ENCODE data around the gene GCSH. TPM values are rescaled to one million over a fixed set of nuclear protein-coding genes. Genes with fewer than 3 reads are reported as not detected.

The GCSH gene
- polyA plus RNA-seq, 10 donors = 54.0 to 70.3 (median 63.9) TPM

DNA sequence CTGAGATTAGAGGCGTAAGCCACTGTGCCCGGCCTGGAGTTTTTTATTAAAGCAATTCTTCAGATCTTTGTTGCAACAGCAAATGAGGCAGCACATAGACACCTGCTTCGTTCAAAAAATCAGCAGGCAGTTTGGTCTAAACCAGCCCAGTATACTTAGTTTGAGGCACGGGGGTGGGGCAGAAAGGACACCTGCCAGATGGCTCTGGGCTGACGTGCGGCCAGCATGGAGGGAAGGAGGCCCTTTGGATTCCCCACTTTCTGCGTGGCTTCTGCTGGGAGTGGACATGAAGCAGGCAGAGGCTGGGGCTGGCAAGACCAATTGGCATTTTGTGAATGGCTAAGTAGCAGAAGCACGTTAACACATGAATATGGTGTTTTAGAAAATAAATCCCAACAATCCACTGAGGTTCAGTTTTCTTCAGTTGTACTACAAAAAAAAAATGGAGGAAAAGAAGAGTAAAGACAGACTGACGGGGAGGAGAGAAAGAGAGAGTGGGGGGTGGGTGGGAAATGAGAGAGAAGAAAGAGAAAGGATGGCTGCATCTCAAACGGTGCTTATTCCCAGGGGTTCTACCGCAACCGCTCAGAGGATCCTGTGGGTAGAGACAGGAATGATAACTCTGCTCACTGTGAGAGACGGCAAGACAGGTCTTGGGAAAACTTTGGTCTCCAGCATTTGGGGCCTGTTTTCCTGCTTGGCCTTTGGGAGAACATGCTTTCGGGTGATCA is 35.5 kb downstream of the GCSH start:
- no peak for DNase-seq

DNA sequence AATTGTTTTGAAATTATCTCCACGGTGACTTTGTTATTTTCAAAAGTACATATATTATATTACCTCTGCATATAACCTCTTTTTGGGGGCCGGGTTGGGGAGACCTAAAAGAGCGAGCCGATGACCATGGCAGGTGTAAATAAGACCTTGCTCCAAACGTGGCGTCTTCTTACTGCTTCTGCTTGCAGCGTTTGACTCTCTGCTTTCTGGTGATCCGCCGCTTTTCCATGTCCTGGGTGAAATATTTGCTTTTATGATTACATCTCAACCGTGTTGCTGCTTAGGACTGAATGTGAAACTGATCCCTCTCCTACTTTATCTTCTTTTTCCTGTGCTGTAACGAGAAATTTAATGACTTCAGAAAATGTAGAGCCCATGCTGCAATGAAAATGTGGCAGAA is 42.4 kb downstream of the GCSH start:
- no peak for DNase-seq

DNA sequence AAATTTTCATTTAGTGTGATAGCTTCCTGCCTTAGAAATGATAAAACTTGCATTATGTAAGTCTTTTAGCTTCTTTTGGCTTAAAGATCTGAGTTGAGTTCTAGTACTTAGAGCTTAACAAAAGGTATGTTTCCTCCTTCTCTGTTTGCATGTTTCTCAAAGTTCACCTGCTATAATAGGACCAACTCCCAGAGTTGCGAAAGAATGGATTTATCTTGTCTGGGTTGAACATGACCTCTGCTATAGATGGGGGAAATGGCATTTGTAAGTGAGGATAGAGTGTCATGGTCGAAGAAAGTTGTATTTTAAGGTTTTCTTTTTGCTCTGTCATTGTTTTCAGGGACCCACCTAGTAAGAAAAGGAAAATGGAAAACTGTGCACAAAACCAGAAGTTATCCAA is 53.4 kb downstream of the GCSH start:
- DNase-seq = no peak

DNA sequence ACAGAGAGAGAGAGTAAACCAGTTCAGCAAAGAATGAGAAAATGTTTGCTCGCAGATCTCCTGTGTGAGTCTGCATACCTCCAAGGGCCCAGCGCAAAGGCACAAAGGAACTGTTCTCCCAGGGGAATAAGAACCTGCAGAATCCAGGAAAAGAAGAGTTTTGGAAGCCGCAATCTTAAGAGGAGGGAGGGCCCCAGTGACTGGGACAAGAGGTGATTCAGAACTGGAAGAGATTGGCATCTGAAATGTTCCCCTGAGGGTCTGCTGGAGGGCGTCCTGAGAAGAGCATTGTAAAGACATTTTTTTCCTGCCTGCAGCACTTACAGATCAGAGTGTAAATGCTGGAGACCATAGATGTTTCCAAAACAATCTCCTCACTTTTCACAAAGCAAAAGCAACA is 54.5 kb downstream of the GCSH start:
- DNase-seq = no peak

GRCh38 chr16:81040842-81041241 is 55.4 kb downstream of the GCSH start:
- DNase-seq = peak in 1 of 3 donors; percentile 26

DNA sequence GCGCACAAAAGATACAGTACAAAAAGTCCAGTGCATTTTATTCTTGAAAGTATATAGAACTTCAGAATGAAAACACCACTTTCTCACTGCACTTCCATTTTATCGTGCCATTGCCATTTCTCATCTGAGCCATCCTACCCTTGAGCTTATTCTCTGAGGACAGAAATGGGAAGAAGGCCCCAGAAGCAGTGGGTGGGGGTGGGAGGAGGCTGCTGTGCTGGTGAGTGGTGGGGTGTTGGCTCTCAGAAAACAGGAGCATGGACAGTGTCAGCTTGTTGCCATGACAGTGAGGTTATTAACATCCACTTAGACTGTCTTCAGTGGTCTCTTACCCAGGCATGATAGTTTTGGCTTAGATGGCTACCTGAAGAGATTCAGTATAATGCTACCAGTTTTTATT is 56.1 kb downstream of the GCSH start:
- DNase-seq = no peak

DNA sequence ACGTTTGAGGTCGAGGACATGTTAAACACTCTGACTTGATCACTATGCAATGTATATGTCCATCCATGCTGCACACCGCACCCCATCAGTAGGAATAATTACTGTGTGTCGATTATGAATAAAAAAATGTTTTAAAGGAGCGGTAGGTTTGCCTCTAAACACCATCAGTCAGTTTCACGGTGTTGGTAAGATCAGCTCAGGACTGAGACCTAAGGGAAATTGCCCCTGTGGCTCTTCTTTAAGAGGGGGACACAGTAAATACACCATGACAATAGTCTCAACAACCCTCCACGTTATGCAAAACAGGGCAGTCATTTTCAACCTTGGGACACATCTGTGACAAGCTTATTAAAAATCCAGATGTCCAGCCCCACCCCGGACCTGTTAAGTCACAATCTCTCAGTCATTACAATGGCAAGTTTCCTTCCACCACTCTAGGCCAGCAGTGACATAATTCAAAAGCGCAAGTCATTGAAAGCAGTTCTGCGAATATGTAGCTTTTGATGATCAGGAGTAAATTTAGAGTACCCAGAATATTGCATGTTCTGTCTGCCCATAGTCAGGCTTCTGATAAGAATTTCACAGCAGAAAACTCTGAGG is 59.3 kb downstream of the GCSH start:
- DNase-seq = peak; percentile 7 to 22 (median 11)

- peak; percentile 6 to 55 (median 30) for DNase-seq
Measured at GRCh38 chr16:81035975-81036750, 60.0 kb downstream of the GCSH start.

- DNase-seq = peak; percentile 87 to 93 (median 92)
Measured at GRCh38 chr16:81035398-81035974, 60.7 kb downstream of the GCSH start, which contains the start of gene ATMIN. ATMIN (plus strand) TSS chr16:81035842; CDS start chr16:81035871, 29 bp downstream.

Other genes with a start within 250 kb of the GCSH start
- 10 to 100 TPM; 30.5 to 46.8 (median 39.5) TPM for gene CMC2, start 89.5 kb downstream of the GCSH start, polyA plus RNA-seq (ENCODE audit: insufficient read length in 10 of 10)
- 10 to 100 TPM; 12.4 to 29.1 (median 16.4) TPM for gene CENPN, start 89.2 kb downstream of the GCSH start, polyA plus RNA-seq (ENCODE audit: insufficient read length in 10 of 10)
- 10 to 100 TPM; 26.7 to 38.0 (median 31.4) TPM for gene ATMIN, start 60.6 kb downstream of the GCSH start, polyA plus RNA-seq (ENCODE audit: insufficient read length in 10 of 10)
- under 1 TPM in 9 of 10 donors, not detected in 1; 0.27 to 0.80 (median 0.65) TPM for gene C16orf46, start 19.2 kb downstream of the GCSH start, polyA plus RNA-seq (ENCODE audit: insufficient read length in 10 of 10)
- gene BCO1, start 142.3 kb upstream of the GCSH start, polyA plus RNA-seq (ENCODE audit: insufficient read length in 10 of 10) = under 1 TPM in 4 of 10 donors, not detected in 6; 0.05 to 0.19 (median 0.07) TPM
- 1 to 10 TPM; 2.2 to 3.4 (median 2.9) TPM for gene GAN, start 218.6 kb upstream of the GCSH start, polyA plus RNA-seq (ENCODE audit: insufficient read length in 10 of 10)

Data from muscle of back (tissue), 11 donors.